K562 (cell line): ENCODE measurements around the gene C22orf39. TPM values are rescaled to one million over a fixed set of nuclear protein-coding genes. Genes with fewer than 3 reads are reported as not detected.

ENCODE experiments used
- ATF1 ChIP-seq, 2 experiments: fragments of 450-650 bp in 1 of 2; IDR thresholded peaks; 2 replicates each; pipeline ENCODE4 v1.6.1; 2016; ENCODE audit warnings: missing compliant biosample characterization in 1 of 2, missing genetic modification characterization in 1 of 2
- CHCHD3 ChIP-seq: fragments of 250-450 bp; sonication (Bioruptor Pico); IDR thresholded peaks from 2 replicates; pipeline ENCODE4 v2.1.2; 2022; ENCODE audit warnings: mild to moderate bottlenecking
- DDX20 ChIP-seq: fragments of 450-650 bp; IDR thresholded peaks from 2 replicates; pipeline ENCODE4 v1.6.1; 2016; ENCODE audit warnings: missing genetic modification characterization, low read depth, mild to moderate bottlenecking, missing compliant biosample characterization, moderate library complexity
- E2F1 ChIP-seq: sonication (generic); formaldehyde crosslinking; IDR thresholded peaks from 2 replicates; pipeline ENCODE4 v1.8.1; 2023; ENCODE audit warnings: mild to moderate bottlenecking, missing genetic modification reagents, moderate library complexity
- E2F8 ChIP-seq: fragments of 450-650 bp; IDR thresholded peaks from 2 replicates; pipeline ENCODE4 v1.7.1; 2018; ENCODE audit warnings: mild to moderate bottlenecking, low read depth; ENCODE audit not compliant: partially characterized antibody
- ELF2 ChIP-seq: fragments of 250-450 bp; sonication (Bioruptor Pico); IDR thresholded peaks from 2 replicates; pipeline ENCODE4 v1.5.0; 2021; ENCODE audit warnings: mild to moderate bottlenecking
- ELK1 ChIP-seq: sonication (generic); formaldehyde crosslinking; IDR thresholded peaks from 2 replicates; pipeline ENCODE4 v1.8.1; 2022; ENCODE audit warnings: missing genetic modification reagents
- FOS ChIP-seq: IDR thresholded peaks from 3 replicates; pipeline ENCODE4 v1.6.1; 2011; ENCODE audit not compliant: insufficient read length; ENCODE audit errors: extremely low read depth
- FOXO4 ChIP-seq: fragments of 450-650 bp; formaldehyde crosslinking; IDR thresholded peaks from 2 replicates; pipeline ENCODE4 v1.4.0; 2020; ENCODE audit warnings: mild to moderate bottlenecking, moderate library complexity
- MTA3 ChIP-seq: fragments of 450-650 bp; formaldehyde crosslinking; IDR thresholded peaks from 2 replicates; pipeline ENCODE4 v1.6.1; 2017; ENCODE audit warnings: mild to moderate bottlenecking, borderline replicate concordance
- MTF1 ChIP-seq: fragments of 250-450 bp; sonication (Bioruptor Pico); IDR thresholded peaks from 2 replicates; pipeline ENCODE4 v1.9.0; 2021; ENCODE audit warnings: moderate library complexity, mild to moderate bottlenecking, inconsistent platforms, borderline replicate concordance
- NUFIP1 ChIP-seq: fragments of 450-650 bp; IDR thresholded peaks from 2 replicates; pipeline ENCODE4 v1.6.1; 2018; ENCODE audit not compliant: partially characterized antibody
- PKNOX1 ChIP-seq: fragments of 450-650 bp; IDR thresholded peaks from 2 replicates; pipeline ENCODE4 v1.6.1; 2016
- PURB ChIP-seq: sonication (generic); formaldehyde crosslinking; IDR thresholded peaks from 2 replicates; pipeline ENCODE4 v1.9.0; 2021; ENCODE audit warnings: low read depth, mild to moderate bottlenecking, missing genetic modification reagents
- RBM22 ChIP-seq: fragments of 200-400 bp; formaldehyde crosslinking; IDR thresholded peaks from 2 replicates; pipeline ENCODE4 v1.6.1; 2018; ENCODE audit warnings: low read length, low read depth; ENCODE audit not compliant: poor library complexity, severe bottlenecking
- SAFB ChIP-seq: fragments of 200-400 bp; formaldehyde crosslinking; IDR thresholded peaks from 2 replicates; pipeline ENCODE4 v1.6.1; 2017; ENCODE audit warnings: low read depth, low read length, borderline replicate concordance
- SETDB1 ChIP-seq: IDR thresholded peaks from one replicate; pipeline ENCODE4 v1.6.1; 2012; ENCODE audit warnings: low read length, control low read depth, inconsistent platforms
- TBL1XR1 ChIP-seq, 2 experiments: IDR thresholded peaks; 2 replicates each; pipeline ENCODE4 v1.6.1; 2012; ENCODE audit warnings: improper control_type of control experiment in 2 of 2, low read length in 2 of 2, mild to moderate bottlenecking in 1 of 2
- TRIM24 ChIP-seq, 2 experiments: fragments of 450-650 bp; IDR thresholded peaks; 2 replicates each; pipeline ENCODE4 v1.6.1; 2016
- polyA plus RNA-seq, 8 experiments: library from polyadenylated mRNA; depleted of rRNA in 4 of 8; stranded (reverse) in 5 of 8; unstranded in 3 of 8; fragments of >200 nt; fragmentation: Nextera tagmentation in 2 of 8; fragmentation: Illumina TruSeq in 1 of 8; extraction: Ambion mirVana in 2 of 8; extraction: Trizol in 1 of 8; gene quantifications; 2 replicates each; pipeline versions ENCODE4 v1.2.1 to v1.2.3, GENCODE V29; 2011 to 2014; ENCODE audit warnings: inconsistent platforms in 1 of 8, missing spikeins in 1 of 8
- total RNA-seq, 7 experiments: library from RNA; depleted of rRNA in 6 of 7; stranded (reverse); fragments of >200 nt in 6 of 7; fragmentation: Illumina TruSeq in 2 of 7; extraction: Trizol in 2 of 7; gene quantifications; 2 replicates each; pipeline versions ENCODE4 v1.2.1 to v1.2.3, GENCODE V29; 2011 to 2021; ENCODE audit warnings: low replicate concordance in 1 of 7

Gene C22orf39
- total and polyA plus RNA-seq, 9 of the 15 experiments (the other 6 are each of a cell fraction or from before 2014, with no cell fraction given): 20.4 to 139 (median 66.8) TPM

- no peak for TF ChIP-seq E2F1 (CRISPR knock-in tag)
- TF ChIP-seq MTA3: no peak
- TF ChIP-seq E2F8: no peak
- no peak for TF ChIP-seq PKNOX1
- no peak for TF ChIP-seq SETDB1
- no peak for TF ChIP-seq FOXO4
- no peak for TF ChIP-seq FOS
- TF ChIP-seq TRIM24 (IDR thresholded peaks at IDR 0.05): no peak
- no peak for TF ChIP-seq ELF2 (CRISPR knock-in tag)
- TF ChIP-seq ATF1 (CRISPR knock-in tag; IDR thresholded peaks at IDR 0.05): no peak
- TF ChIP-seq ATF1 (tag; IDR thresholded peaks at IDR 0.05): no peak; the same call in 1 of the 2 replicates
- TF ChIP-seq ELK1 (CRISPR knock-in tag): no peak
- no peak for TF ChIP-seq CHCHD3
- TF ChIP-seq TBL1XR1 (IDR thresholded peaks at IDR 0.05; ENCODE audit: low read length in 2 of 2): peak in 1 of 2 experiments; percentile 2; a peak in 1 of 4 replicates
- TF ChIP-seq PURB (CRISPR knock-in tag): no peak
- TF ChIP-seq MTF1 (CRISPR knock-in tag): no peak
- TF ChIP-seq RBM22: no peak
- no peak for TF ChIP-seq DDX20 (tag)
- no peak for TF ChIP-seq NUFIP1
- TF ChIP-seq SAFB: no peak
Measured at GRCh38 chr22:19448076-19448607, 631 bp upstream of the C22orf39 start (continued).
